HepG2 (cell line): ENCODE results near the gene R3HCC1L. TPM values are rescaled to one million over a fixed set of nuclear protein-coding genes. Genes with fewer than 3 reads are reported as not detected.

Experiments used
- ATAC-seq: fragments of 200-7000 bp; cut with Tn5 transposase; 3 replicates; pipeline ENCODE4 v1.9.1; 2020; ENCODE audit warnings: mild to moderate bottlenecking, moderate library complexity
- BruUV-seq: library from RNA; stranded (reverse); fragments of 400-500 nt; replicated peaks from 2 replicates; lab custom pipeline; 2021; lab: Mats Ljungman, UMichigan
- CTCF ChIA-PET: fragments of 300-600 bp; formaldehyde crosslinking; extraction: SDS; loops from one replicate; lab custom pipeline; 2021; ENCODE audit warnings: low total read pairs, inconsistent platforms, low intra/inter-chr PET ratio; lab: Yijun Ruan, JAX
- POLR2A ChIA-PET: fragments of 350-600 bp; sonication (Branson Sonifier 250); formaldehyde crosslinking; loops from one replicate; lab custom pipeline; 2020; ENCODE audit warnings: antibody characterized with exemption, inconsistent platforms; lab: Yijun Ruan, JAX
- DNase-seq: peaks from one replicate; pipeline ENCODE4 v3.0.0-alpha.2; 2015; ENCODE audit warnings: low spot score
- FAIRE-seq: peaks from 3 replicates; lab custom pipeline; 2011; peaks lifted over from hg19 to GRCh38; lab: Jason Lieb, UNC
- H2AFZ ChIP-seq: one replicate; pipeline ENCODE4 v1.6.1; 2011; ENCODE audit warnings: low read length, inconsistent platforms
- H3K27ac ChIP-seq: fragments of 300-600 bp; 3 replicates; pipeline ENCODE4 v1.8.0; 2011; ENCODE audit warnings: mixed run types, mild to moderate bottlenecking, mixed read lengths, low read length, inconsistent platforms; ENCODE audit not compliant: insufficient read depth; ENCODE audit errors: extremely low read length
- H3K27me3 ChIP-seq, 2 experiments: fragments of 200-600 bp in 1 of 2; 2 replicates in 1 of 2; 3 replicates in 1 of 2; pipeline versions ENCODE4 v1.6.0 to v1.8.0; 2011; ENCODE audit warnings: low read length in 2 of 2, mild to moderate bottlenecking in 2 of 2, moderate library complexity in 2 of 2, inconsistent platforms in 1 of 2; ENCODE audit not compliant: insufficient read depth in 2 of 2, control insufficient read depth in 1 of 2
- H3K36me3 ChIP-seq, 2 experiments: fragments of 200-600 bp in 1 of 2; replicated peaks in 1 of 2; 2 replicates in 1 of 2; 3 replicates in 1 of 2; pipeline versions ENCODE4 v1.5.1 to v1.8.0; 2011; ENCODE audit warnings: low read length in 2 of 2, inconsistent platforms in 1 of 2; ENCODE audit not compliant: insufficient read depth in 2 of 2, control insufficient read depth in 1 of 2
- H3K4me1 ChIP-seq: 2 replicates; pipeline ENCODE4 v1.5.1; 2012; ENCODE audit warnings: low read length, inconsistent platforms; ENCODE audit not compliant: insufficient read depth
- H3K4me2 ChIP-seq: 2 replicates; pipeline ENCODE4 v1.6.0; 2011; ENCODE audit warnings: low read depth, low read length, inconsistent platforms
- H3K4me3 ChIP-seq, 3 experiments: fragments of 200-600 bp in 1 of 3; sonication (generic), shearing (Covaris generic) in 1 of 3; replicated peaks in 1 of 3; 2 replicates each; pipeline ENCODE4 v1.5.1; 2011 to 2016; ENCODE audit warnings: low read length in 3 of 3, inconsistent platforms in 2 of 3, low read depth in 2 of 3, mild to moderate bottlenecking in 2 of 3, control low read depth in 1 of 3, mixed read lengths in 1 of 3; ENCODE audit not compliant: insufficient read depth in 1 of 3
- H3K79me2 ChIP-seq: one replicate; pipeline ENCODE4 v1.6.1; 2011; ENCODE audit warnings: low read length, inconsistent platforms; ENCODE audit not compliant: insufficient read depth
- H3K9ac ChIP-seq: 2 replicates; pipeline ENCODE4 v1.6.0; 2011; ENCODE audit warnings: mild to moderate bottlenecking, low read depth, low read length, inconsistent platforms; ENCODE audit not compliant: insufficient read depth
- H3K9me3 ChIP-seq: 2 replicates; pipeline ENCODE4 v1.5.1; 2012; ENCODE audit warnings: mild to moderate bottlenecking, low read length
- H4K20me1 ChIP-seq: 2 replicates; pipeline ENCODE4 v1.6.0; 2011; ENCODE audit warnings: inconsistent platforms, mild to moderate bottlenecking, low read length, moderate library complexity; ENCODE audit not compliant: insufficient read depth
- ARNT ChIP-seq: fragments of 450-650 bp; IDR thresholded peaks from 2 replicates; pipeline ENCODE4 v1.6.1; 2017
- ASH2L ChIP-seq: fragments of 300-600, 200-600 bp; sonication (generic); IDR thresholded peaks from 2 replicates; pipeline ENCODE4 v1.7.0; 2017; ENCODE audit warnings: low read depth, mild to moderate bottlenecking, moderate library complexity, mixed read lengths, low read length; ENCODE audit not compliant: insufficient read length
- CENPX ChIP-seq: sonication (generic); formaldehyde crosslinking; IDR thresholded peaks from 2 replicates; pipeline ENCODE4 v1.9.0; 2021; ENCODE audit warnings: mild to moderate bottlenecking, missing genetic modification reagents, moderate library complexity
- ESRRA ChIP-seq: sonication (generic); formaldehyde crosslinking; IDR thresholded peaks from 2 replicates; pipeline ENCODE4 v1.5.1; 2020; ENCODE audit warnings: mild to moderate bottlenecking, low read depth, missing genetic modification reagents
- GPN1 ChIP-seq: sonication (generic); formaldehyde crosslinking; IDR thresholded peaks from 2 replicates; pipeline ENCODE4 v1.5.1; 2020; ENCODE audit warnings: missing genetic modification reagents, borderline replicate concordance
- KDM3A ChIP-seq: IDR thresholded peaks from 2 replicates; pipeline ENCODE4 v1.6.1; 2018; ENCODE audit warnings: low read depth, missing compliant biosample characterization
- KLF12 ChIP-seq: sonication (generic); formaldehyde crosslinking; IDR thresholded peaks from 2 replicates; pipeline ENCODE4 v1.4.0; 2020; ENCODE audit warnings: missing genetic modification reagents, borderline replicate concordance
- KLF16 ChIP-seq, 2 experiments: sonication (generic) in 1 of 2; formaldehyde crosslinking in 1 of 2; IDR thresholded peaks; 2 replicates each; pipeline versions ENCODE4 v1.6.1 to v1.8.0; 2016 to 2023; ENCODE audit warnings: missing genetic modification reagents in 2 of 2, missing compliant biosample characterization in 1 of 2
- POLR2G ChIP-seq: fragments of 200-400 bp; formaldehyde crosslinking; IDR thresholded peaks from 2 replicates; pipeline ENCODE4 v1.6.1; 2018; ENCODE audit warnings: mild to moderate bottlenecking, low read depth, low read length, moderate library complexity
- RBAK ChIP-seq: sonication (generic); formaldehyde crosslinking; IDR thresholded peaks from 2 replicates; pipeline ENCODE4 v1.5.1; 2020; ENCODE audit warnings: mild to moderate bottlenecking, missing genetic modification reagents
- SIN3B ChIP-seq: fragments of 150-350 bp; IDR thresholded peaks from 2 replicates; pipeline ENCODE4 v1.6.1; 2014; ENCODE audit warnings: low read length
- THAP7 ChIP-seq: sonication (generic); formaldehyde crosslinking; IDR thresholded peaks from 2 replicates; pipeline ENCODE4 v1.8.1; 2023; ENCODE audit warnings: mild to moderate bottlenecking, missing genetic modification reagents
- ZBTB8A ChIP-seq: sonication (generic); formaldehyde crosslinking; IDR thresholded peaks from 2 replicates; pipeline ENCODE4 v1.4.0; 2020; ENCODE audit warnings: mild to moderate bottlenecking, low read depth, missing genetic modification reagents, borderline replicate concordance
- ZNF224 ChIP-seq: sonication (generic); formaldehyde crosslinking; IDR thresholded peaks from 2 replicates; pipeline ENCODE4 v1.5.0; 2020; ENCODE audit warnings: mild to moderate bottlenecking, missing genetic modification reagents
- ZNF562 ChIP-seq: sonication (generic); formaldehyde crosslinking; IDR thresholded peaks from 2 replicates; pipeline ENCODE4 v1.8.0; 2022; ENCODE audit warnings: missing genetic modification reagents, borderline replicate concordance
- ZNF7 ChIP-seq: IDR thresholded peaks from 2 replicates; pipeline ENCODE4 v1.6.1; 2016; ENCODE audit warnings: missing biosample characterization, missing genetic modification reagents
- ZNF761 ChIP-seq: sonication (generic); formaldehyde crosslinking; conservative IDR thresholded peaks from 2 replicates; pipeline ENCODE4 v1.4.0; 2020; ENCODE audit warnings: mild to moderate bottlenecking, missing genetic modification reagents
- ZNF83 ChIP-seq: sonication (generic); formaldehyde crosslinking; IDR thresholded peaks from 2 replicates; pipeline ENCODE4 v1.4.0; 2020; ENCODE audit warnings: missing genetic modification reagents, mild to moderate bottlenecking, borderline replicate concordance
- ZSCAN20 ChIP-seq: sonication (generic); formaldehyde crosslinking; IDR thresholded peaks from 2 replicates; pipeline ENCODE4 v1.4.0; 2020; ENCODE audit warnings: missing genetic modification reagents, mild to moderate bottlenecking, borderline replicate concordance
- WGBS: methylation state at CpG from one replicate; pipeline ENCODE4 v1.1.6; 2017; ENCODE audit warnings: low lambda C conversion rate; 5-methylcytosine and 5-hydroxymethylcytosine counted together
- in situ Hi-C: cut with HindIII; loops from 2 replicates; pipeline ENCODE4 v1.10.0; 2017; ENCODE audit warnings: low pct_unique_long_range_greater_than_20kb; ENCODE audit not compliant: extremely low pct_ligation_motif_present
- intact Hi-C: fragments of 100-400 bp; cut with micrococcal nuclease; formaldehyde crosslinking; loops from one replicate; pipeline ENCODE4 v1.10.0; 2022; ENCODE audit not compliant: unreplicated experiment
- polyA plus RNA-seq, 8 experiments: library from polyadenylated mRNA; depleted of rRNA in 3 of 8; stranded (reverse) in 7 of 8; unstranded in 1 of 8; fragments of >200 nt; fragmentation: Illumina TruSeq in 4 of 8; extraction: Trizol in 4 of 8; gene quantifications; 2 replicates each; pipeline versions ENCODE4 v1.2.1 to v1.2.3, GENCODE V29; 2011 to 2016; ENCODE audit warnings: low read depth in 4 of 8, missing spikeins in 1 of 8, mixed read lengths in 1 of 8; ENCODE audit not compliant: insufficient read depth in 1 of 8
- total RNA-seq, 5 experiments: library from RNA; depleted of rRNA; stranded (reverse); fragments of >200 nt; fragmentation: Illumina TruSeq; extraction: Trizol; gene quantifications; 2 replicates each; pipeline ENCODE4 v1.2.3, GENCODE V29; 2016; ENCODE audit warnings: low read depth in 1 of 5
- TF ChIP-seq, protein P1 (sequence below): sonication (generic); formaldehyde crosslinking; IDR thresholded peaks from 2 replicates; pipeline ENCODE4 v1.8.0; 2022; ENCODE audit warnings: mild to moderate bottlenecking, missing genetic modification reagents, moderate library complexity

Gene R3HCC1L
- total and polyA plus RNA-seq, 2 of the 13 experiments (the other 11 are each of a cell fraction or from before 2014, with no cell fraction given) = 6.5 to 12.2 TPM

- no peak overlapping the region for H3K9ac ChIP-seq
- intact Hi-C loops = no loop called here
- no peaks in the 10 kb centered on the region for H3K27me3 ChIP-seq
- H3K36me3 ChIP-seq = peaks cover 3 to 5% of the 10 kb centered on the region in 2 experiments; a peak in 3 of 5 replicates
- 97% methylated on average over 4 of the region's 4 CpGs for WGBS
- TF ChIP-seq SIN3B = no peak
- TF ChIP-seq POLR2G = no peak
- no peak for TF ChIP-seq ESRRA (CRISPR knock-in tag)
- no peak for TF ChIP-seq ZNF761 (CRISPR knock-in tag)
- no peak for TF ChIP-seq GPN1
- no peak for TF ChIP-seq ZNF7 (CRISPR knock-in tag)
- no peak for TF ChIP-seq ZNF562 (CRISPR knock-in tag)
- ATAC-seq = no peak
- no peaks in the 10 kb centered on the region for H4K20me1 ChIP-seq
- CTCF ChIA-PET = no interaction called here
- H3K4me1 ChIP-seq = no peaks in the 10 kb centered on the region
- no peak overlapping the region for H3K4me3 ChIP-seq
- no peak overlapping the region for H3K4me2 ChIP-seq
- no peak for FAIRE-seq
- H2AFZ ChIP-seq = no peak overlapping the region
- DNase-seq = no peak
- H3K79me2 ChIP-seq = no peaks in the 10 kb centered on the region
- POLR2A ChIA-PET = no interaction called here
- BruUV-seq = no TSS peak
- no peaks in the 10 kb centered on the region for H3K9me3 ChIP-seq
- in situ Hi-C loops = no loop called here
- no peak overlapping the region for H3K27ac ChIP-seq
Observed at GRCh38 chr10:98209441-98209840, 75.0 kb downstream of the R3HCC1L start.

GRCh38 chr10:98212196-98212595 lies 77.7 kb downstream of the R3HCC1L start:
- no TSS peak for BruUV-seq
- 100% methylated on average over 1 of the region's 1 CpG for WGBS
- no peaks in the 10 kb centered on the region for H3K9me3 ChIP-seq
- TF ChIP-seq KLF16 (CRISPR knock-in tag; IDR thresholded peaks at IDR 0.05) = no peak
- TF ChIP-seq CENPX = no peak
- no peak for TF ChIP-seq ARNT
- TF ChIP-seq RBAK (CRISPR knock-in tag) = no peak
- no peak for TF ChIP-seq ZBTB8A
- TF ChIP-seq ZNF83 = no peak
- no peak for TF ChIP-seq KLF12 (CRISPR knock-in tag)
- TF ChIP-seq KDM3A (CRISPR knock-in tag) = no peak
- TF ChIP-seq ZNF224 (CRISPR knock-in tag) = no peak
- TF ChIP-seq SIN3B = no peak
- no peak for TF ChIP-seq THAP7 (CRISPR knock-in tag)
- TF ChIP-seq, protein P1, sequence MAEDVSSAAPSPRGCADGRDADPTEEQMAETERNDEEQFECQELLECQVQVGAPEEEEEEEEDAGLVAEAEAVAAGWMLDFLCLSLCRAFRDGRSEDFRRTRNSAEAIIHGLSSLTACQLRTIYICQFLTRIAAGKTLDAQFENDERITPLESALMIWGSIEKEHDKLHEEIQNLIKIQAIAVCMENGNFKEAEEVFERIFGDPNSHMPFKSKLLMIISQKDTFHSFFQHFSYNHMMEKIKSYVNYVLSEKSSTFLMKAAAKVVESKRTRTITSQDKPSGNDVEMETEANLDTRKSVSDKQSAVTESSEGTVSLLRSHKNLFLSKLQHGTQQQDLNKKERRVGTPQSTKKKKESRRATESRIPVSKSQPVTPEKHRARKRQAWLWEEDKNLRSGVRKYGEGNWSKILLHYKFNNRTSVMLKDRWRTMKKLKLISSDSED (CRISPR knock-in tag) = no peak
- TF ChIP-seq ZSCAN20 = no peak
- TF ChIP-seq ASH2L = no peak
- in situ Hi-C loops (no loop called here), intact Hi-C loops (no loop called here)
- no peak overlapping the region for H3K9ac ChIP-seq
- H3K4me1 ChIP-seq = no peaks in the 10 kb centered on the region
- FAIRE-seq (no peak), DNase-seq (no peak), ATAC-seq (no peak)
- H3K36me3 ChIP-seq = peaks cover 3 to 5% of the 10 kb centered on the region in 2 experiments; a peak in 3 of 5 replicates
- no peaks in the 10 kb centered on the region for H3K27me3 ChIP-seq
- no peak overlapping the region for H2AFZ ChIP-seq
- no peak overlapping the region for H3K4me3 ChIP-seq
- no peak overlapping the region for H3K4me2 ChIP-seq
- H4K20me1 ChIP-seq = no peaks in the 10 kb centered on the region
- ChIA-PET CTCF (no interaction called here), POLR2A (no interaction called here)
- no peak overlapping the region for H3K27ac ChIP-seq
- no peaks in the 10 kb centered on the region for H3K79me2 ChIP-seq
